Measurements from ENCODE around the gene ANGEL1.

Gene ANGEL1

GRCh38 chr14:76761136-76761959 lies 51.3 kb downstream of the ANGEL1 start, which contains the start of gene VASH1:
TSS of gene VASH1 (plus strand) at chr14:76761468. CDS start at chr14:76762822, 1,354 bp downstream.
- Histone ChIP-seq H3K27ac (ENCODE audit: low read length) (no peak within 1 kb of the TSS), H3K4me3 (ENCODE audit: low read depth in 1 of 2, low read length in 2 of 2) (peak within 1 kb of the TSS; percentile 74 to 88), H3K36me3 (ENCODE audit: control insufficient read depth in 1 of 2, insufficient read depth in 2 of 2, low read length in 2 of 2) (no peaks in the 10 kb centered on the region), H3K27me3 (ENCODE audit: low read depth, low read length) (peaks cover 3% of the 10 kb centered on the region), H3K4me1 (ENCODE audit: control insufficient read depth in 1 of 2, insufficient read depth in 2 of 2, low read length in 2 of 2) (peaks cover 0 to 22% of the 10 kb centered on the region in 2 donors), H3K9me3 (ENCODE audit: control insufficient read depth in 1 of 2, low read length in 2 of 2) (no peaks in the 10 kb centered on the region)

DNA sequence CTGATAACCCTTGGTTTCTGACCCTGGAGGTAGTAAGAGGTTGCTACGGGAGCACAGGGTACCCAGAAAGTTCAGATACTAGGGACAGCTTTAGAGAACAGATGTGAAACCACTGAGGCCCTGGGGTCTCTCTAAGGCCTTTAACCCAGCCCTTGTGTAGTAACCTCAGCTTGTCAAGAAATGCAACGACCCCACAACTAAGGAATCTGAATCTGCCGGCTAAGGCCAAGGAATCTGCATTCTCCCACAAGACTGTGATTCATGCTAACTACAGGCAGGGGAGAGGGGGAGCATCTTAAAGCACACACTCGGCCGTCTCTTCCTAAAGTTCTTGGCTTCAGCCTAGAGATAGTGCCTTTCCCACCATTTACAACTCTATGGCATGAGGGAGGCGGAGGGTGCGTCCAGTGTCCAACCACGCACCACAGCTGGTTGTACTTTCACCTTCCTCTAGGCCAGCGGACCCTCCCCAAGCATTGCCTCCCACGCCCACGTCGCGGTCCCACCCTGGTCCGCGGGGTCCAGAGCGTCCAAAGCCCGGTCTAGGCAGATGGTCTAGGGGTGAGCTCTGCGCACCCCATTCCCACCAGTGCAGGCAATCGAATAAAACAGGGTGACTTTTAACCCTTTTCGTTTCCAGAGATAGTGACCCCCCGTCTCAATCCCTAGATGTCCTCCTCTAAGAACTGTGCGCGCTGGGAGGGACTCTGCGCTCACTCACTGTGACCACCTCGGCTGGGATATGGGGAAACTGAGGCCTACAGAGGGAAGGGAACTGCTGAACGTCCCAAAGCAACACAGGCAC lies 52.1 kb downstream of the ANGEL1 start:
- Histone ChIP-seq H3K4me3 (ENCODE audit: low read depth in 1 of 2, low read length in 2 of 2) (peak overlapping the region; percentile 74 to 88), H3K9me3 (ENCODE audit: control insufficient read depth in 1 of 2, low read length in 2 of 2) (no peaks in the 10 kb centered on the region), H3K27me3 (ENCODE audit: low read depth, low read length) (peaks cover 3% of the 10 kb centered on the region), H3K4me1 (ENCODE audit: control insufficient read depth in 1 of 2, insufficient read depth in 2 of 2, low read length in 2 of 2) (peaks cover 0 to 22% of the 10 kb centered on the region in 2 donors), H3K36me3 (ENCODE audit: control insufficient read depth in 1 of 2, insufficient read depth in 2 of 2, low read length in 2 of 2) (no peaks in the 10 kb centered on the region), H3K27ac (ENCODE audit: low read length) (no peak overlapping the region)

- no peak overlapping the region for H3K4me3 ChIP-seq (ENCODE audit: low read depth in 1 of 2, low read length in 2 of 2)
- peaks cover 0 to 22% of the 10 kb centered on the region in 2 donors for H3K4me1 ChIP-seq (ENCODE audit: control insufficient read depth in 1 of 2, insufficient read depth in 2 of 2, low read length in 2 of 2)
- H3K9me3 ChIP-seq (ENCODE audit: control insufficient read depth in 1 of 2, low read length in 2 of 2), result no peaks in the 10 kb centered on the region
- peaks cover 3% of the 10 kb centered on the region for H3K27me3 ChIP-seq (ENCODE audit: low read depth, low read length)
- no peaks in the 10 kb centered on the region for H3K36me3 ChIP-seq (ENCODE audit: control insufficient read depth in 1 of 2, insufficient read depth in 2 of 2, low read length in 2 of 2)
- no peak overlapping the region for H3K27ac ChIP-seq (ENCODE audit: low read length)
Measured at GRCh38 chr14:76759589-76759988, 53.1 kb downstream of the ANGEL1 start.

GRCh38 chr14:76756371-76756750 lies 56.3 kb downstream of the ANGEL1 start:
- Histone ChIP-seq H3K27ac (ENCODE audit: low read length) (no peak overlapping the region), H3K36me3 (ENCODE audit: control insufficient read depth in 1 of 2, insufficient read depth in 2 of 2, low read length in 2 of 2) (no peaks in the 10 kb centered on the region)

GRCh38 chr14:76755610-76756370 lies 56.9 kb downstream of the ANGEL1 start:
- Histone ChIP-seq H3K27me3 (ENCODE audit: low read depth, low read length) (peaks cover 1% of the 10 kb centered on the region), H3K27ac (ENCODE audit: low read length) (no peak overlapping the region), H3K4me3 (ENCODE audit: low read depth in 1 of 2, low read length in 2 of 2) (no peak overlapping the region), H3K4me1 (ENCODE audit: control insufficient read depth in 1 of 2, insufficient read depth in 2 of 2, low read length in 2 of 2) (peaks cover 0 to 4% of the 10 kb centered on the region in 2 donors), H3K9me3 (ENCODE audit: control insufficient read depth in 1 of 2, low read length in 2 of 2) (no peaks in the 10 kb centered on the region), H3K36me3 (ENCODE audit: control insufficient read depth in 1 of 2, insufficient read depth in 2 of 2, low read length in 2 of 2) (no peaks in the 10 kb centered on the region)

More at GRCh38 chr14:76756371-76756750, 56.3 kb downstream of the ANGEL1 start:
- peaks cover 3% of the 10 kb centered on the region for H3K27me3 ChIP-seq (ENCODE audit: low read depth, low read length)
- no peak overlapping the region for H3K4me3 ChIP-seq (ENCODE audit: low read depth in 1 of 2, low read length in 2 of 2)
- peaks cover 0 to 7% of the 10 kb centered on the region in 2 donors for H3K4me1 ChIP-seq (ENCODE audit: control insufficient read depth in 1 of 2, insufficient read depth in 2 of 2, low read length in 2 of 2)
- H3K9me3 ChIP-seq (ENCODE audit: control insufficient read depth in 1 of 2, low read length in 2 of 2), result no peaks in the 10 kb centered on the region

DNA sequence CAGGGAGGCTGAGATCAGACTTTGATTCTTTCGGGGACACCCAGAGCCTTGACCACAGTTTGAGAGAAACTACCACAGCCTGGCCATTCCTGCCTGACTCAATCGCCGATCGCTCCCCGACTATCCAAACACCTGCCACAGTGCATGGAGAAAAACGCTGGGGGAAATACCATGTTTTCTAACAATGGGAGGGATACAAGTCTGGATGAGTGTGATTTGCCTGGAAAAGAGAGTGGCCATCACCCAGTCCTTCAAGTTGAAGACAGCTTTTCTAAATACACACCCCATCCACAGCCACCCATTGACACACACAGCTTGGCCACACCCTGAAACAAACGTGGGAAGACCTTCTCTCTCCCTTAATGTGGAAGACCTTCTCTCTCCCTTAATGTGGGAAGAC lies 58.1 kb downstream of the ANGEL1 start:
- no peak overlapping the region for H3K27ac ChIP-seq (ENCODE audit: low read length)
- no peak overlapping the region for H3K4me3 ChIP-seq (ENCODE audit: low read depth in 1 of 2, low read length in 2 of 2)
- no peaks in the 10 kb centered on the region for H3K4me1 ChIP-seq (ENCODE audit: control insufficient read depth in 1 of 2, insufficient read depth in 2 of 2, low read length in 2 of 2)
- H3K27me3 ChIP-seq (ENCODE audit: low read depth, low read length), result no peaks in the 10 kb centered on the region
- no peaks in the 10 kb centered on the region for H3K36me3 ChIP-seq (ENCODE audit: control insufficient read depth in 1 of 2, insufficient read depth in 2 of 2, low read length in 2 of 2)
- no peaks in the 10 kb centered on the region for H3K9me3 ChIP-seq (ENCODE audit: control insufficient read depth in 1 of 2, low read length in 2 of 2)

DNA sequence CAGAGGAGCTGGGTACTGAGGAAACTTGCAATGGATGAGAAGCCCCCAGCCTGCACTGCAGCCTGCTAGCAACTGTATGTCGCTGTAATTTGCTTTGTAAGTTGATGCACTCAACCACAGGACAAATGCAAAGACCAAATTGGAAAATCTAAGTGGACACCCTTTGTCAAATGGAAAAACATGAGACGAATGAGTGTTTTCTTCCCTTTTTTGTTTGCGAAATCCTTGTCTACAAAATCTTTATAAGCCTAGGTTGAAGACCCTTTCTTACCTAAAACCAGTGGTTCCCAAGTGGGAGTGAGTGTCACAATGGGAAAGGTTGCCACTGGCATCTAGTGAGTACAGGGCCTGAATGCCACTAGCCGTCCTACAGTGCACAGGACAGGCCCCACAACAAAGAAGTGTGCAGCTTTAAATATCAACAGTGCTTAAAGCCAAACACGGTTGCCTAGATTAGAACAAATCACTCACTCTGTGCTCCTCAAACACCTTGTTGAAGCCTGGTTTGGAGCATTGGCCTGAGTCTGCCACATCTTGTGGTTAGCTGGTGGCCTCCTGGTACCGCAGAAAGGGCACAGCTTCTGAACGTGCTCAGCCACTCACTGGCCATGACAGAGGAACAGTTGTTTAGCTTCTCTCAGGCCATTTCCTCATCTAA lies 59.0 kb downstream of the ANGEL1 start:
- H3K27me3 ChIP-seq (ENCODE audit: low read depth, low read length), result no peaks in the 10 kb centered on the region
- H3K27ac ChIP-seq (ENCODE audit: low read length), result no peak overlapping the region
- no peaks in the 10 kb centered on the region for H3K4me1 ChIP-seq (ENCODE audit: control insufficient read depth in 1 of 2, insufficient read depth in 2 of 2, low read length in 2 of 2)
- no peaks in the 10 kb centered on the region for H3K36me3 ChIP-seq (ENCODE audit: control insufficient read depth in 1 of 2, insufficient read depth in 2 of 2, low read length in 2 of 2)
- no peaks in the 10 kb centered on the region for H3K9me3 ChIP-seq (ENCODE audit: control insufficient read depth in 1 of 2, low read length in 2 of 2)
- no peak overlapping the region for H3K4me3 ChIP-seq (ENCODE audit: low read depth in 1 of 2, low read length in 2 of 2)

DNA sequence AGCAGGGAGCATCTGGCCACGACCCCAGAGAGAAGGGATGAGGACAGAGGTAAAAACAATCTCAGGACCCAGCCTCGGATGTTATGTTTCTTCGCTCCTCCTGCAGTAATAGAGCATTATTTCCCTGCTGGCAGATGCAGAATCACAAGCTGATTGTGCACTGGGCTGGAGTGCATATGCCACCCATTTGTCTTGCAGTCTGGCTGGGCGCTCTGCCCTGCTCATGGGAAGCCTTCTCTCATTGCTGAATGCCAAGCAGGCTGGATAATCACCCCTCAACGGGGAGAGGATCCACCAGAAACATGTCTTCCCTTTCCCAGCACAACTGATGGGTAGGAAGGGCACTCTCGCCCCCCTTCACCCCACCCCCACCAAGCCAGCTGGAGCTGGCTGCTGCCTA lies 59.9 kb downstream of the ANGEL1 start:
- Histone ChIP-seq H3K4me3 (ENCODE audit: low read depth in 1 of 2, low read length in 2 of 2) (no peak overlapping the region), H3K27ac (ENCODE audit: low read length) (no peak overlapping the region), H3K27me3 (ENCODE audit: low read depth, low read length) (no peaks in the 10 kb centered on the region), H3K4me1 (ENCODE audit: control insufficient read depth in 1 of 2, insufficient read depth in 2 of 2, low read length in 2 of 2) (no peaks in the 10 kb centered on the region), H3K9me3 (ENCODE audit: control insufficient read depth in 1 of 2, low read length in 2 of 2) (no peaks in the 10 kb centered on the region), H3K36me3 (ENCODE audit: control insufficient read depth in 1 of 2, insufficient read depth in 2 of 2, low read length in 2 of 2) (no peaks in the 10 kb centered on the region)

GRCh38 chr14:76742966-76743365 lies 69.7 kb downstream of the ANGEL1 start:
- Histone ChIP-seq H3K4me3 (ENCODE audit: low read depth in 1 of 2, low read length in 2 of 2) (no peak overlapping the region), H3K9me3 (ENCODE audit: control insufficient read depth in 1 of 2, low read length in 2 of 2) (peaks cover 14 to 23% of the 10 kb centered on the region in 2 donors), H3K27ac (ENCODE audit: low read length) (no peak overlapping the region), H3K27me3 (ENCODE audit: low read depth, low read length) (no peaks in the 10 kb centered on the region), H3K36me3 (ENCODE audit: control insufficient read depth in 1 of 2, insufficient read depth in 2 of 2, low read length in 2 of 2) (peaks cover 0 to 4% of the 10 kb centered on the region in 2 donors), H3K4me1 (ENCODE audit: control insufficient read depth in 1 of 2, insufficient read depth in 2 of 2, low read length in 2 of 2) (no peaks in the 10 kb centered on the region)

GRCh38 chr14:76742185-76742584 lies 70.5 kb downstream of the ANGEL1 start:
- H3K9me3 ChIP-seq (ENCODE audit: control insufficient read depth in 1 of 2, low read length in 2 of 2), result peaks cover 14 to 23% of the 10 kb centered on the region in 2 donors
- H3K4me1 ChIP-seq (ENCODE audit: control insufficient read depth in 1 of 2, insufficient read depth in 2 of 2, low read length in 2 of 2), result no peaks in the 10 kb centered on the region
- no peak overlapping the region for H3K4me3 ChIP-seq (ENCODE audit: low read depth in 1 of 2, low read length in 2 of 2)
- H3K36me3 ChIP-seq (ENCODE audit: control insufficient read depth in 1 of 2, insufficient read depth in 2 of 2, low read length in 2 of 2), result peaks cover 0 to 4% of the 10 kb centered on the region in 2 donors
- H3K27ac ChIP-seq (ENCODE audit: low read length), result no peak overlapping the region
- H3K27me3 ChIP-seq (ENCODE audit: low read depth, low read length), result no peaks in the 10 kb centered on the region
